Tibial nerve (tissue), 4 donors: Measurements from ENCODE around the gene AASS. TPM values are rescaled to one million over a fixed set of nuclear protein-coding genes. Genes with fewer than 3 reads are reported as not detected.

Experiments
- DNase-seq, 2 donors: peaks; one replicate each; pipeline ENCODE4 v3.0.0-alpha.2; 2019; ENCODE audit warnings: low spot score in 2 of 2
- H3K27ac ChIP-seq, 4 donors: fragments of 200-600 bp; sonication (generic) in 3 of 4; one replicate each; pipeline ENCODE4 v1.5.1; 2017 to 2019; ENCODE audit warnings: mild to moderate bottlenecking in 1 of 4
- H3K27me3 ChIP-seq, 2 donors: fragments of 200-600 bp; sonication (generic) in 1 of 2; one replicate each; pipeline versions ENCODE4 v1.5.1 to v1.6.0; 2017 to 2019
- H3K36me3 ChIP-seq, 3 donors: fragments of 200-600 bp; sonication (generic); one replicate each; pipeline ENCODE4 v1.5.1; 2018 to 2019
- H3K4me1 ChIP-seq, 4 donors: fragments of 200-600 bp; sonication (generic) in 3 of 4; one replicate each; pipeline ENCODE4 v1.5.1; 2017 to 2019
- H3K4me3 ChIP-seq, 4 donors: fragments of 200-600 bp; sonication (generic) in 3 of 4; one replicate each; pipeline ENCODE4 v1.5.1; 2017 to 2019; ENCODE audit warnings: mild to moderate bottlenecking in 1 of 4, moderate library complexity in 1 of 4
- H3K9me3 ChIP-seq, 4 donors: fragments of 200-600 bp; sonication (generic) in 3 of 4; one replicate each; pipeline ENCODE4 v1.5.1; 2017 to 2019
- EP300 ChIP-seq, 2 donors: sonication (generic); formaldehyde crosslinking; IDR thresholded peaks; one replicate each; pipeline ENCODE4 v1.6.1; 2017; ENCODE audit warnings: antibody characterized with exemption in 2 of 2, mild to moderate bottlenecking in 1 of 2
- POLR2A ChIP-seq, 2 donors: fragments of 450-650 bp; IDR thresholded peaks; one replicate each; pipeline ENCODE4 v1.6.1; 2017; ENCODE audit warnings: antibody characterized with exemption in 2 of 2, mild to moderate bottlenecking in 2 of 2, moderate library complexity in 2 of 2
- WGBS, 2 donors: methylation state at CpG; one replicate each; pipeline ENCODE4 v1.1.5; 2018; 5-methylcytosine and 5-hydroxymethylcytosine counted together
- total RNA-seq, 4 donors: library from RNA; depleted of rRNA; stranded (reverse); fragments of >200 nt; gene quantifications; one replicate each; pipeline ENCODE4 v1.1.0, GENCODE V29; 2016
- TF ChIP-seq, protein P1 (sequence below), 5 experiments: fragments of 200-600 bp in 3 of 5; fragments of 450-650 bp in 2 of 5; sonication (generic) in 3 of 5; IDR thresholded peaks; one replicate each; pipeline ENCODE4 v1.5.1; 2016 to 2019; ENCODE audit warnings: antibody characterized with exemption in 5 of 5, mild to moderate bottlenecking in 3 of 5, moderate library complexity in 2 of 5

AASS gene
- total RNA-seq, 4 donors from 2014 or later, result 141 to 231 (median 189) TPM

DNA sequence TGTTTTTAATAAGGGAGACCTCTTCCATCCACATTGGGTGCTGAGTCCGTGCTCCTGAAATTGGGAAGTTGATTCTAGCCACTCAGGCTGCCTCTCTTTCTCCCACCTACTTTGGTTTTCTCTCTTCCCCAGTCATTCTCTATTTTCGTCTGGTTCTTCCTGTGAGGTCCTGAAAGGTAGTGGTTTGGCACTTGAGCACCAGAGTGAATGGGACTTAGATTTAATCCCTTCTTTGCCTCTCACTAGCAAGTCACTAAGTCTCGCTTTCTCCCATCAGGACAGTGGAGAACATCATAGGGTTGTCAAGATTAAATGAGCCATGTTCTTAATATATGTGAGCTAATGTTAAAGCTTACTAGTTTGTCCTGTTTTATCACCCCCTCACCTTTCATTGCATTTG, 4.0 kb upstream of the AASS start:
- TF ChIP-seq EP300 (IDR thresholded peaks at IDR 0.05), result no peak
- TF ChIP-seq POLR2A (IDR thresholded peaks at IDR 0.05), result no peak
- TF ChIP-seq, protein P1, sequence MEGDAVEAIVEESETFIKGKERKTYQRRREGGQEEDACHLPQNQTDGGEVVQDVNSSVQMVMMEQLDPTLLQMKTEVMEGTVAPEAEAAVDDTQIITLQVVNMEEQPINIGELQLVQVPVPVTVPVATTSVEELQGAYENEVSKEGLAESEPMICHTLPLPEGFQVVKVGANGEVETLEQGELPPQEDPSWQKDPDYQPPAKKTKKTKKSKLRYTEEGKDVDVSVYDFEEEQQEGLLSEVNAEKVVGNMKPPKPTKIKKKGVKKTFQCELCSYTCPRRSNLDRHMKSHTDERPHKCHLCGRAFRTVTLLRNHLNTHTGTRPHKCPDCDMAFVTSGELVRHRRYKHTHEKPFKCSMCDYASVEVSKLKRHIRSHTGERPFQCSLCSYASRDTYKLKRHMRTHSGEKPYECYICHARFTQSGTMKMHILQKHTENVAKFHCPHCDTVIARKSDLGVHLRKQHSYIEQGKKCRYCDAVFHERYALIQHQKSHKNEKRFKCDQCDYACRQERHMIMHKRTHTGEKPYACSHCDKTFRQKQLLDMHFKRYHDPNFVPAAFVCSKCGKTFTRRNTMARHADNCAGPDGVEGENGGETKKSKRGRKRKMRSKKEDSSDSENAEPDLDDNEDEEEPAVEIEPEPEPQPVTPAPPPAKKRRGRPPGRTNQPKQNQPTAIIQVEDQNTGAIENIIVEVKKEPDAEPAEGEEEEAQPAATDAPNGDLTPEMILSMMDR (IDR thresholded peaks at IDR 0.05), result no peak
- H3K4me1 ChIP-seq, result peaks cover 0 to 7% (median 3%) of the 10 kb centered on the region in 4 donors
- 79 to 83% methylated on average over 3 of the region's 3 CpGs for WGBS, 2 donors

DNA sequence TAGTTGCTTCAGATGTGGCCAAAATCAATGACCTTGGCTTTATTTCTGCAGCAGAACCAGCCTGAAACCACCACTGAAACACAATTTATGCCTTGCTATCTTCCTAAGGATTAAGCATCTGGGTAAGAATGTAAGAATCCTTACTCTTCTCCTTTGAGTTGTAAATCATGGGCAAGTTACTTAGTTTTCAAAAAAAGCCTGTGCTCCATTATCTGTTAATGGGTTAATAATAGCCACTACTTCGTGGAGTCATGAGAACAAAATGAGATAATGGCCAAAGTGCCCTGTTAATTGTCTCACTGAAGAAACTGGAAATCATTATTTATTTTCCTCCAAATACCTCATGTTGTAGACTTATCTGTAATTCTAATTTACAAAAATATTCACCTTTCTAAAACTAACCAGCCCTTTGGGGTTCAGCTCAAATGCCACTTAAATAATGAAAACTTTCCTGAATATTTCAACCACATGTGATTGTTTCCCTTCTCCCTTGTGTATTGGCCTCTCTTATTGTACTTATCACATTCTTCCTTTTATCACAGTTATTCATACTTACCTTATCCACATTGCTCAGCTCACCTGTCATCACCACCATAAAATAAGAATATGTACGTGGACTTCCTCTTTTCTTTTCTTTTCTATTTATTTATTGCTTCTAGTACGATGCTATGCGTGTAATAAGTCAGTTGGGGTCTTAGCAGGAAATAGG, 2.0 kb upstream of the AASS start:
- Histone ChIP-seq H3K36me3 (no peaks in the 10 kb centered on the region), H3K4me1 (peaks cover 0 to 22% (median 3%) of the 10 kb centered on the region in 4 donors), H3K27me3 (no peaks in the 10 kb centered on the region), H3K9me3 (no peaks in the 10 kb centered on the region), H3K4me3 (no peak overlapping the region), H3K27ac (peak overlapping the region in 1 of 4 donors; percentile 98)
- 67 to 72% methylated on average over 4 of the region's 4 CpGs for WGBS, 2 donors
- no peak for DNase-seq
- TF ChIP-seq EP300 (IDR thresholded peaks at IDR 0.05), result no peak
- TF ChIP-seq, protein P1 (IDR thresholded peaks at IDR 0.05), result no peak

More for the DNA sequence above, 4.0 kb upstream of the AASS start:
- DNase-seq, result no peak
- H3K36me3 ChIP-seq, result no peaks in the 10 kb centered on the region
- no peak overlapping the region for H3K27ac ChIP-seq
- H3K9me3 ChIP-seq, result no peaks in the 10 kb centered on the region
- H3K4me3 ChIP-seq, result no peak overlapping the region
- H3K27me3 ChIP-seq, result no peaks in the 10 kb centered on the region

- H3K9me3 ChIP-seq, result no peaks in the 10 kb centered on the region
- 1% methylated on average over 10 to 18 of the region's 18 CpGs for WGBS, 2 donors
- peaks cover 0 to 26% (median 4%) of the 10 kb centered on the region in 4 donors for H3K4me1 ChIP-seq
- H3K27ac ChIP-seq, result peak overlapping the region; percentile 97 to 98 (median 98)
- H3K27me3 ChIP-seq, result no peaks in the 10 kb centered on the region
- H3K4me3 ChIP-seq, result peak overlapping the region; percentile 76 to 83 (median 78)
- TF ChIP-seq POLR2A (IDR thresholded peaks at IDR 0.05) (no peak), EP300 (IDR thresholded peaks at IDR 0.05) (no peak)
- TF ChIP-seq, protein P1 (IDR thresholded peaks at IDR 0.05), result no peak
- H3K36me3 ChIP-seq, result no peaks in the 10 kb centered on the region
- peak in 1 of 2 donors; percentile 32 for DNase-seq
Observed at GRCh38 chr7:122143376-122143750, 686 bp downstream of the AASS start.

DNA sequence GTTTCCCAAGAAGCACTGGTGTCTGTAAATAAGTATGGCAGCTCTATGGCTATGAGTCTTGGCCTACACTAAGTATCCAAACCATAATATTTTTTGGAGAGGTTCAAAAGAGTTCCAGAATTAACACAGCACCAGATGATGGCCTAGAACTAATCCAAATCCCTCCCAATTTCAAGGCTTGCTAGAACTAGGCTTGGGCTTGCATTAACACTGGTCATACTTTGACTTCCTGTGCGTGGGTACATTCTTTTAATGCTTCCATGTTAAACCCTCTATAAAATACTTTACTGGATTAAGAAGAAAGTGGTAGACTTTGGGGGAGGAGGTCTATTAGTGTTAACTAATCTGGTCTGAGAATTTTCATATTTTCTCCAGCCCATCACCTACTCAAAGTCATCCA, 3.1 kb downstream of the AASS start:
- Histone ChIP-seq H3K4me3 (no peak overlapping the region), H3K27ac (no peak overlapping the region), H3K36me3 (no peaks in the 10 kb centered on the region), H3K4me1 (peaks cover 0 to 49% (median 19%) of the 10 kb centered on the region in 4 donors), H3K9me3 (no peaks in the 10 kb centered on the region), H3K27me3 (no peaks in the 10 kb centered on the region)
- no peak for TF ChIP-seq EP300 (IDR thresholded peaks at IDR 0.05)
- no peak for DNase-seq
- WGBS, 2 donors, result 96 to 97% methylated on average over 1 of the region's 1 CpG

DNA sequence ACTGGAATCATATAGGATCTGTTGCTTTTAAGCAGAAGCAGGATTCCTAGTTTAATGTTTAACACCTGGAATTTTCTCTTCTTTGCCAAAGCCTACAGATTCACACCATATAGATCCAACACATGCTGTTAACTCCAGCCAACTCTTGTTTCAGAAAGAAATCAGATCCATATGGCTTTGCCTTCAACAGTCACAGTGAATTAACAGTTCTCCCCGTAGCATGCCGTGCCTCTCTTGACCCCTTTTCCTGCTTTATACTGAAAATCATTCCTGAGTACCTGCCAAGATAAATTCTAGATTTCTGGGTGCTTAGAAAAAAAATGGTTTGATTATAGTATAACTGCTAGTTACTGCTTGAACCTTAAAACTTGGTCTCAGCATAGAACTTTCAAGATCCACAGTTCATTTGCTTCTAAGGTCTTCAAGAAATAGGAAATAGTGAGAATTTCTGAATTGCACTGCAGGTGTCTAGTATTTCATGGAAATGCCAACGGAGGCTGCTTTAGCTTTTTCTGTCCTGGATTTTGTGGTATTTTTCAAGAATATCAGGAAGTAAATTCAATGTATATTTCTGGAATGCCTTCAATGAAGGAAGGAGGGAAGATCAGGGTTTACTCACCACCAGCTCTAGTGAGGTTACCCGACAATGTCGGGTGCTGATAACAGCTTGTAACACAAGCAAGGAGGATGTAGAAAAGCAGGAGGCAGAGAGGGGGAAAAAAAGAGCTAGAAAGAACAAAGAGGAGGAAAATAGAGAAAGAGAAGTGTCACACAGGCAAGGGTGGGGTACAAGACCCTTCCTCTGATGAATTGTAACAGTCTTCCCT, 6.6 kb downstream of the AASS start:
- DNase-seq, result no peak
- H3K9me3 ChIP-seq, result no peaks in the 10 kb centered on the region
- H3K27ac ChIP-seq, result peak overlapping the region in 3 of 4 donors; percentile 17 to 57 (median 33)
- H3K27me3 ChIP-seq, result no peaks in the 10 kb centered on the region
- H3K36me3 ChIP-seq, result peaks cover 0 to 13% (median 0%) of the 10 kb centered on the region in 3 donors
- peaks cover 0 to 43% (median 16%) of the 10 kb centered on the region in 4 donors for H3K4me1 ChIP-seq
- 19 to 23% methylated on average over 5 of the region's 5 CpGs for WGBS, 2 donors
- peak overlapping the region; percentile 11 to 43 (median 32) for H3K4me3 ChIP-seq
- TF ChIP-seq, protein P1 (IDR thresholded peaks at IDR 0.05), result no peak
- TF ChIP-seq POLR2A (IDR thresholded peaks at IDR 0.05), result no peak
- no peak for TF ChIP-seq EP300 (IDR thresholded peaks at IDR 0.05)
